Suprapubic skin (tissue), 4 donors: ENCODE measurements around the gene SOCS7. TPM values are rescaled to one million over a fixed set of nuclear protein-coding genes. Genes with fewer than 3 reads are reported as not detected.

Experiments used
- DNase-seq, 2 donors: peaks; one replicate each; pipeline ENCODE4 v3.0.0-alpha.2; 2019; ENCODE audit warnings: low spot score in 2 of 2
- H3K27ac ChIP-seq: fragments of 200-600 bp; sonication (generic); one replicate; pipeline ENCODE4 v1.5.1; 2019
- H3K27me3 ChIP-seq: fragments of 200-600 bp; sonication (generic); one replicate; pipeline ENCODE4 v1.5.1; 2019
- H3K36me3 ChIP-seq: fragments of 200-600 bp; sonication (generic); one replicate; pipeline ENCODE4 v1.5.1; 2019
- H3K4me1 ChIP-seq: fragments of 200-600 bp; sonication (generic); one replicate; pipeline ENCODE4 v1.5.1; 2019
- H3K4me3 ChIP-seq: fragments of 200-600 bp; sonication (generic); one replicate; pipeline ENCODE4 v1.5.1; 2019; ENCODE audit warnings: mild to moderate bottlenecking
- H3K9me3 ChIP-seq: fragments of 200-600 bp; sonication (generic); one replicate; pipeline ENCODE4 v1.5.1; 2019
- EP300 ChIP-seq: sonication (generic); formaldehyde crosslinking; IDR thresholded peaks from one replicate; pipeline ENCODE4 v1.6.1; 2017; ENCODE audit warnings: antibody characterized with exemption
- POLR2A ChIP-seq, 2 donors: fragments of 450-650 bp; IDR thresholded peaks; one replicate each; pipeline ENCODE4 v1.6.1; 2017; ENCODE audit warnings: antibody characterized with exemption in 2 of 2, mild to moderate bottlenecking in 2 of 2, moderate library complexity in 2 of 2
- POLR2AphosphoS5 ChIP-seq, 3 donors: sonication (generic); formaldehyde crosslinking; IDR thresholded peaks; one replicate each; pipeline ENCODE4 v1.6.1; 2017; ENCODE audit warnings: antibody characterized with exemption in 3 of 3
- WGBS: methylation state at CpG from one replicate; pipeline ENCODE4 v1.1.5; 2018; 5-methylcytosine and 5-hydroxymethylcytosine counted together
- total RNA-seq, 4 donors: library from RNA; depleted of rRNA; stranded (reverse); fragments of >200 nt; gene quantifications; one replicate each; pipeline ENCODE4 v1.1.0, GENCODE V29; 2016
- TF ChIP-seq, protein P1 (sequence below), 2 donors: fragments of 200-600 bp in 1 of 2; fragments of 450-650 bp in 1 of 2; sonication (generic) in 1 of 2; IDR thresholded peaks; one replicate each; pipeline ENCODE4 v1.5.1; 2016 to 2019; ENCODE audit warnings: antibody characterized with exemption in 2 of 2, mild to moderate bottlenecking in 1 of 2, moderate library complexity in 1 of 2

SOCS7 gene, protein sequence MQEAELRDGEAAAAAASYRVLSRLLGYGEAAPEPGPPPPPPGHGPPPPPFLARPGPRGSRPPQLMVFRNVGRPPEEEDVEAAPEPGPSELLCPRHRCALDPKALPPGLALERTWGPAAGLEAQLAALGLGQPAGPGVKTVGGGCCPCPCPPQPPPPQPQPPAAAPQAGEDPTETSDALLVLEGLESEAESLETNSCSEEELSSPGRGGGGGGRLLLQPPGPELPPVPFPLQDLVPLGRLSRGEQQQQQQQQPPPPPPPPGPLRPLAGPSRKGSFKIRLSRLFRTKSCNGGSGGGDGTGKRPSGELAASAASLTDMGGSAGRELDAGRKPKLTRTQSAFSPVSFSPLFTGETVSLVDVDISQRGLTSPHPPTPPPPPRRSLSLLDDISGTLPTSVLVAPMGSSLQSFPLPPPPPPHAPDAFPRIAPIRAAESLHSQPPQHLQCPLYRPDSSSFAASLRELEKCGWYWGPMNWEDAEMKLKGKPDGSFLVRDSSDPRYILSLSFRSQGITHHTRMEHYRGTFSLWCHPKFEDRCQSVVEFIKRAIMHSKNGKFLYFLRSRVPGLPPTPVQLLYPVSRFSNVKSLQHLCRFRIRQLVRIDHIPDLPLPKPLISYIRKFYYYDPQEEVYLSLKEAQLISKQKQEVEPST
- 10 to 100 TPM; 20.7 to 44.9 (median 37.1) TPM for total RNA-seq

DNA sequence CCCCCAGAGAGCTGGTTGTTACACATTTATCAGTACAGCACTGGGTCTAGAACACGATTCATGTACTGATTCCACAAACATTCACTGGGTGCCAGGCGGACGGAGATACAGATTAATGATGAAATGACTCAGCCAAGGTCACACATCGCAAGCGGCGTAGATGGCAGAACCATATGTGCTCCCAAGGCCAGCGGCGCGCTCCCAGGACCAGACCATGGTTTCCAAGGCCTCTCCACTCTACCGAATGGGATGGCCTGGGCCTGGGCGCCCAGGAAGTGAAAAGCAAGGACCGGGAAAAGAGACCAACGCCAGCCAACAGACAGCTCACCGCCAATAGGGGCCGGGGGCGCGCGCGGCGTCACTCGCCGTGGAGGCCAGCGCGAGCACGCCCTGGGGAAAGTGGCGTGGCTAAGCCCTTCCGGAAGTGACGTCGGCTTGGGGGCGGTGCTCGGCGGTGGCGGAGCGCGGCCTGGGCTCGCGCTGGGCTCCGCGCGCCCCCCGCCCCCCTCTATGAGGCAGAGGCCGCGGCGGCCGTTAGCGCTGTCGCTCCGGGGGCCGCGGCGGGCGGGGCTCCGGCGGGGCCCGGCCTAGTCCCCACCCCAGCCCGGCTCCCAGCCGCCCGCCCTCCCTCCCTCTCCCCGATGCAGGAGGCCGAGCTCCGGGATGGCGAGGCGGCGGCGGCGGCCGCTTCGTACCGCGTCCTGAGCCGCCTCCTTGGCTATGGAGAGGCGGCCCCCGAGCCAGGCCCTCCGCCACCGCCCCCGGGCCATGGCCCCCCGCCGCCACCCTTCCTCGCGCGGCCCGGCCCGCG lies at the start of gene SOCS7:
SOCS7 (plus strand) TSS at position 433 of the 811 bp plus-strand sequence; CDS start at position 642, 209 bp downstream.
- Histone ChIP-seq H3K4me3 (peak within 1 kb of the TSS; percentile 91), H3K27me3 (no peaks in the 10 kb centered on the region), H3K4me1 (peaks cover 39% of the 10 kb centered on the region), H3K27ac (peak within 1 kb of the TSS; percentile 84), H3K36me3 (no peaks in the 10 kb centered on the region), H3K9me3 (no peaks in the 10 kb centered on the region)
- 10% methylated on average over 19 of the region's 84 CpGs for WGBS
- DNase-seq: peak; percentile 92 to 95
- TF ChIP-seq, protein P1, sequence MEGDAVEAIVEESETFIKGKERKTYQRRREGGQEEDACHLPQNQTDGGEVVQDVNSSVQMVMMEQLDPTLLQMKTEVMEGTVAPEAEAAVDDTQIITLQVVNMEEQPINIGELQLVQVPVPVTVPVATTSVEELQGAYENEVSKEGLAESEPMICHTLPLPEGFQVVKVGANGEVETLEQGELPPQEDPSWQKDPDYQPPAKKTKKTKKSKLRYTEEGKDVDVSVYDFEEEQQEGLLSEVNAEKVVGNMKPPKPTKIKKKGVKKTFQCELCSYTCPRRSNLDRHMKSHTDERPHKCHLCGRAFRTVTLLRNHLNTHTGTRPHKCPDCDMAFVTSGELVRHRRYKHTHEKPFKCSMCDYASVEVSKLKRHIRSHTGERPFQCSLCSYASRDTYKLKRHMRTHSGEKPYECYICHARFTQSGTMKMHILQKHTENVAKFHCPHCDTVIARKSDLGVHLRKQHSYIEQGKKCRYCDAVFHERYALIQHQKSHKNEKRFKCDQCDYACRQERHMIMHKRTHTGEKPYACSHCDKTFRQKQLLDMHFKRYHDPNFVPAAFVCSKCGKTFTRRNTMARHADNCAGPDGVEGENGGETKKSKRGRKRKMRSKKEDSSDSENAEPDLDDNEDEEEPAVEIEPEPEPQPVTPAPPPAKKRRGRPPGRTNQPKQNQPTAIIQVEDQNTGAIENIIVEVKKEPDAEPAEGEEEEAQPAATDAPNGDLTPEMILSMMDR (IDR thresholded peaks at IDR 0.05): no peak
- peak in 1 of 2 donors; percentile 54 for TF ChIP-seq POLR2A (IDR thresholded peaks at IDR 0.05)
- peak in 1 of 3 donors; percentile 30 for TF ChIP-seq POLR2AphosphoS5 (IDR thresholded peaks at IDR 0.05)
- no peak for TF ChIP-seq EP300

DNA sequence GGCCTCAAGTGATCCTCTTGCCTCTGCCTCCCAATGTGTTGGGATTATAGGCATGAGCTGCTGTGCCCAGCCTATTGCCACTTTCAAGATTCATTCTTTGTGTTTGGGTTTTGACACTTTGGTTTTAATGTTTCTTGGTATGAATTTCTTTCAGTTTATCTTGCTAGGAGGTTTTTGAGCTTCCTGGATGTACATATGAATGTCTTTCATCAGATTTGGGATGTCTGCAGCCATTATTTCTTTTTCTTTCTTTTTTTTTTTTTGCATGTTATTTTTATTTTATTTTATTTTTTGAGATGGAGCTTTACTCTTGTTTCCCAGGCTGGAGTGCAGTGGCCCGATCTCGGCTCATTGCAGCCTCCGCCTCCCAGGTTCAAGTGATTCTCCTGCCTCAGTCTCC lies 36.1 kb upstream of the SOCS7 start:
- Histone ChIP-seq H3K4me3 (no peak overlapping the region), H3K27ac (no peak overlapping the region), H3K4me1 (peaks cover 7% of the 10 kb centered on the region), H3K9me3 (no peaks in the 10 kb centered on the region), H3K36me3 (peaks cover 29% of the 10 kb centered on the region), H3K27me3 (no peaks in the 10 kb centered on the region)
- TF ChIP-seq EP300 (no peak), POLR2A (IDR thresholded peaks at IDR 0.05) (no peak), POLR2AphosphoS5 (IDR thresholded peaks at IDR 0.05) (no peak)
- TF ChIP-seq, protein P1 (IDR thresholded peaks at IDR 0.05): no peak
- WGBS: 67% methylated on average over 3 of the region's 3 CpGs
- no peak for DNase-seq

DNA sequence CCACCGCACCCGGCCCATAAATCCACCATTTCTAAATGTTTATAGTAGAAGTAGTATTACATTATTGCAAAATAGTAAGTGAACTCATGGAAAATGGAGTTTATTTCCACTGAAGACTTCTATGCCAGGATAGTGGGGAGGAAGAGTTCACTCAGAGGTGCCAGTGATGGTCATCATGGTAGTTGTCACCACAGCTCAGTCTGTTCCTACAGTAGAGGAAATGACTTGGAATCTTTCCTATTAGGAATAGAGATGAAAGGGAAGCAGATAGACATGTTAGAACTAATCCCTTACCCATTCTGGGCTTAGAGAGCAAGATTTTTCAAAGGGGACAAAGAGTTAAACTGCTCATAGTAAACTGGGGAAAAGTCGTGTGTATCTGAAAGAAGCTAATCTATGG lies 34.6 kb upstream of the SOCS7 start:
- no peak for DNase-seq
- Histone ChIP-seq H3K27me3 (no peaks in the 10 kb centered on the region), H3K9me3 (no peaks in the 10 kb centered on the region), H3K4me1 (peaks cover 12% of the 10 kb centered on the region), H3K27ac (no peak overlapping the region), H3K4me3 (no peak overlapping the region), H3K36me3 (peaks cover 27% of the 10 kb centered on the region)
- whole genome bisulfite sequencing: 80% methylated on average over 3 of the region's 3 CpGs
- TF ChIP-seq, protein P1 (IDR thresholded peaks at IDR 0.05): no peak
- TF ChIP-seq POLR2AphosphoS5 (IDR thresholded peaks at IDR 0.05): no peak
- no peak for TF ChIP-seq EP300
- TF ChIP-seq POLR2A (IDR thresholded peaks at IDR 0.05): no peak

DNA sequence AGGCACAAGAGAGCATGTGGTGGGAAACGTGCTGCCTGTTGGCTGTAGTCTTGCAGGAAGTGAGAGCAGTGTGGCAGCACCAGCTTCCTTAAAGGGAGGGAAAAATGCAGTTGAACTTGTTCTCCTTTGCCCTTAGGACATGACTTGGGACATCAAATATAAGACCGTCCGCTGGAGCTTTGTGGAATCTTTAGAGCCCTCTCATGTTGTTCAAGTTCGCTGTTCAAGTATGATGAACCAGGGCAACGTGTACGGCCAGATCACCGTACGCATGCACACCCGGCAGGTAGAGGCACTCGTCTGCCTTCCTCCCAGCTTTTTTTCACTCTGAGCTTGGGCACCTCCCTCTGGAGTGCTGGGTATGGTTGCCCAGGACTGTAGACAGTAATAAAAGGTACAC lies 31.2 kb upstream of the SOCS7 start:
- TF ChIP-seq, protein P1 (IDR thresholded peaks at IDR 0.05): no peak
- TF ChIP-seq EP300 (no peak), POLR2A (IDR thresholded peaks at IDR 0.05) (no peak), POLR2AphosphoS5 (IDR thresholded peaks at IDR 0.05) (no peak)
- H3K27me3 ChIP-seq: no peaks in the 10 kb centered on the region
- H3K36me3 ChIP-seq: peaks cover 25% of the 10 kb centered on the region
- no peaks in the 10 kb centered on the region for H3K9me3 ChIP-seq
- H3K4me3 ChIP-seq: no peak overlapping the region
- peak overlapping the region; percentile 6 for H3K27ac ChIP-seq
- H3K4me1 ChIP-seq: peaks cover 22% of the 10 kb centered on the region
- 38% methylated on average over 10 of the region's 10 CpGs for WGBS
- DNase-seq: peak in 1 of 2 donors; percentile 40
